Osteocyte (in vitro differentiated cells): Measurements from ENCODE around the gene CTSW. TPM values are rescaled to one million over a fixed set of nuclear protein-coding genes. Genes with fewer than 3 reads are reported as not detected.

Experiments
- DNase-seq: peaks from one replicate; pipeline ENCODE4 v3.0.0; 2021; ENCODE audit warnings: mixed read lengths; ENCODE audit not compliant: unreplicated experiment; ENCODE audit errors: extremely low spot score
- H3K27ac Mint-ChIP-seq: one replicate; pipeline ENCODE4 v1.8.0; 2021; ENCODE audit warnings: mild to moderate bottlenecking, mixed read lengths; ENCODE audit not compliant: unreplicated experiment
- H3K27me3 Mint-ChIP-seq: one replicate; pipeline ENCODE4 v1.8.0; 2021; ENCODE audit warnings: mixed read lengths; ENCODE audit not compliant: unreplicated experiment
- H3K36me3 Mint-ChIP-seq: one replicate; pipeline ENCODE4 v1.8.0; 2021; ENCODE audit warnings: mixed read lengths; ENCODE audit not compliant: unreplicated experiment
- H3K4me1 Mint-ChIP-seq: one replicate; pipeline ENCODE4 v1.8.0; 2021; ENCODE audit warnings: mixed read lengths; ENCODE audit not compliant: unreplicated experiment
- H3K4me3 Mint-ChIP-seq: one replicate; pipeline ENCODE4 v1.8.0; 2021; ENCODE audit warnings: mild to moderate bottlenecking, moderate library complexity, mixed read lengths; ENCODE audit not compliant: unreplicated experiment
- H3K9me3 Mint-ChIP-seq: one replicate; pipeline ENCODE4 v1.8.0; 2021; ENCODE audit warnings: mixed read lengths; ENCODE audit not compliant: unreplicated experiment
- total RNA-seq: library from RNA; stranded (reverse); gene quantifications from 2 replicates; pipeline ENCODE4 v1.2.1, GENCODE V29; 2021
- TF ChIP-seq, protein P1 (sequence below): fragments of 200-600 bp; sonication (generic); IDR thresholded peaks from 2 replicates; pipeline ENCODE4 v1.5.0; 2021; ENCODE audit warnings: antibody characterized with exemption, mild to moderate bottlenecking, moderate library complexity

CTSW gene
- total RNA-seq, 1 donor from 2014 or later = not detected

DNA sequence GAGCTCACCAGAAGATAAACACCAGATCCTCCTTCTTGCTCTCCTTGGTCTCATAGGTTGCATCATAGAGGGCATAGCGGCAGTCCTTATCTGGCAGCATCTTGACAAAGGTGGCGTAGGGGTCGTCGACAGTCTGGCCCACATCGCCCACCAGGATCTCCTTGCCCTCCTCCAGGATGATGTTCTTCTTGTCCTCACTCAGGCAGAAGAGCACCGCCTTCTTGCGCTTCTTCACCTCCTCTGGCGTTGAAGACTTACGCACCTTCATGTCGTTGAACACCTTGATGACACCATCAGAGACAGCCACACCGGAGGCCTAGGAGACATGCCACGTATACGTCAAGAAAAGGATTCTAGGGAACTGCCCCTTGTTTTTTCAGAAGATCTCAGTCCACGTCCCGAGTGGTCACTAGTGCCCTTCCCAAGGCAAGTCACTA lies 23.7 kb upstream of the CTSW start:
- Mint-ChIP-seq H3K4me1 (peaks cover 37% of the 10 kb centered on the region), H3K9me3 (peaks cover 4% of the 10 kb centered on the region), H3K27ac (peak overlapping the region; percentile 82), H3K36me3 (peaks cover 47% of the 10 kb centered on the region), H3K27me3 (no peaks in the 10 kb centered on the region), H3K4me3 (peak overlapping the region; percentile 83)
- no peak for DNase-seq
- TF ChIP-seq, protein P1, sequence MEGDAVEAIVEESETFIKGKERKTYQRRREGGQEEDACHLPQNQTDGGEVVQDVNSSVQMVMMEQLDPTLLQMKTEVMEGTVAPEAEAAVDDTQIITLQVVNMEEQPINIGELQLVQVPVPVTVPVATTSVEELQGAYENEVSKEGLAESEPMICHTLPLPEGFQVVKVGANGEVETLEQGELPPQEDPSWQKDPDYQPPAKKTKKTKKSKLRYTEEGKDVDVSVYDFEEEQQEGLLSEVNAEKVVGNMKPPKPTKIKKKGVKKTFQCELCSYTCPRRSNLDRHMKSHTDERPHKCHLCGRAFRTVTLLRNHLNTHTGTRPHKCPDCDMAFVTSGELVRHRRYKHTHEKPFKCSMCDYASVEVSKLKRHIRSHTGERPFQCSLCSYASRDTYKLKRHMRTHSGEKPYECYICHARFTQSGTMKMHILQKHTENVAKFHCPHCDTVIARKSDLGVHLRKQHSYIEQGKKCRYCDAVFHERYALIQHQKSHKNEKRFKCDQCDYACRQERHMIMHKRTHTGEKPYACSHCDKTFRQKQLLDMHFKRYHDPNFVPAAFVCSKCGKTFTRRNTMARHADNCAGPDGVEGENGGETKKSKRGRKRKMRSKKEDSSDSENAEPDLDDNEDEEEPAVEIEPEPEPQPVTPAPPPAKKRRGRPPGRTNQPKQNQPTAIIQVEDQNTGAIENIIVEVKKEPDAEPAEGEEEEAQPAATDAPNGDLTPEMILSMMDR = no peak

DNA sequence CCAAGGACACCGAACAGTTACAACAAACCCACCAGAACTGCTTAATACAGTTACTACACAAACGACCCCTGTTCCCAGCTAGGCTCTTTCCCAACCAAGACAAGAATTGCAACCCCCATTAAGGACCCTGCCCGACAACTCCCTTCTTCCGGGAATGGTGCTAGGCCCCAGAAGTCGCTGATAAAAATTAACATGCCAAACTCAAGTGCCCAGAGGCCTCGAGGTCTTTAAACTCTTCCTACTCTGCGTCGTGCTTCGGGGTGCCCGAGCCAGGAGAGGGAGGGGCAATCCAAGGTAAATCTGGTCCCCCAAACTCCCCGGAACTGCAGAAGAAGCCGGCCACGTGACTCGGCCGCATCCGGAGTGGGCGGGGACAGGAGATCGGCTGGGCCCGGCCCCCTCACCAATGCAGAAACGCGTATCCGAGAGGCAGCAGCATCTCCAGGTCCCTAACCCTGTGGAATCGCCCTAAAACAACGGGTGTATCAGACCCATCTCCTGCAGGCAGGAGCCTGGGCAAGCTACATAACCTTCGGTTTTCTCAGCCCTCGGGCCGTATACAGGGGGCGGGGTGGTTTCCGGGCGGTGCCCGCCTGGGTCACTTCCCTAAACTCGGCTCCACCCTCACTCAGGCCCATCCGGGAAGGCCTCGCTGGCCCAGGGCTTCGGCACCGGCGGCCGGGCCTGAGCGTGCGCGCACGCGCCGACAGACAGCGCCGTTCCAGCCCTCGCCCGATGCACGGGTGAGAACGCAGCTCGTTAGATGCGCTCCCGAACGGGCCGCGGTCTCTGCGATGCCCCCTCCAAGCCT lies 22.7 kb upstream of the CTSW start:
- Mint-ChIP-seq H3K27me3 (no peaks in the 10 kb centered on the region), H3K27ac (peak overlapping the region; percentile 82), H3K36me3 (peaks cover 39% of the 10 kb centered on the region), H3K9me3 (peaks cover 3% of the 10 kb centered on the region), H3K4me1 (peaks cover 45% of the 10 kb centered on the region), H3K4me3 (peak overlapping the region; percentile 83)
- no peak for DNase-seq
- TF ChIP-seq, protein P1 = no peak

DNA sequence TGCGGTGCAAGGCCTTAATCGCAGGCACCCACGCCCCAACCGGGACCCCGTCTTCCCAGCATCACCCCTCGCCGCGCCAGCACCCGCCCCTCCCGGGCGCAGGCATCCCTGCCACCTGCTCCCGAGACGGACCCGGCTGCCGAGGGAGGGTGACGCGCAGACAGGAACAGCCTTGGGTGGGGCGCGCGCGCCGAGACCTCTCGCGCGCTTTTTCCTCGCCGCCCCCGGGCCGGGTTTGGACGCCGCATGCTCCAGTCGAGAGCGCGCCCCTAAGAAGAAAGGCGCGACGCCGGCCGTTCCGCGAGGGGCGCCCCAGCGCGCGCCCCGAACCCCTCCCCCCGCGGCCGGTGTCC lies 22.2 kb upstream of the CTSW start:
- Mint-ChIP-seq H3K27me3 (no peaks in the 10 kb centered on the region), H3K36me3 (peaks cover 35% of the 10 kb centered on the region), H3K4me3 (peak overlapping the region; percentile 83), H3K27ac (peak overlapping the region; percentile 47), H3K4me1 (peaks cover 50% of the 10 kb centered on the region), H3K9me3 (no peaks in the 10 kb centered on the region)
- no peak for DNase-seq
- TF ChIP-seq, protein P1 = no peak

DNA sequence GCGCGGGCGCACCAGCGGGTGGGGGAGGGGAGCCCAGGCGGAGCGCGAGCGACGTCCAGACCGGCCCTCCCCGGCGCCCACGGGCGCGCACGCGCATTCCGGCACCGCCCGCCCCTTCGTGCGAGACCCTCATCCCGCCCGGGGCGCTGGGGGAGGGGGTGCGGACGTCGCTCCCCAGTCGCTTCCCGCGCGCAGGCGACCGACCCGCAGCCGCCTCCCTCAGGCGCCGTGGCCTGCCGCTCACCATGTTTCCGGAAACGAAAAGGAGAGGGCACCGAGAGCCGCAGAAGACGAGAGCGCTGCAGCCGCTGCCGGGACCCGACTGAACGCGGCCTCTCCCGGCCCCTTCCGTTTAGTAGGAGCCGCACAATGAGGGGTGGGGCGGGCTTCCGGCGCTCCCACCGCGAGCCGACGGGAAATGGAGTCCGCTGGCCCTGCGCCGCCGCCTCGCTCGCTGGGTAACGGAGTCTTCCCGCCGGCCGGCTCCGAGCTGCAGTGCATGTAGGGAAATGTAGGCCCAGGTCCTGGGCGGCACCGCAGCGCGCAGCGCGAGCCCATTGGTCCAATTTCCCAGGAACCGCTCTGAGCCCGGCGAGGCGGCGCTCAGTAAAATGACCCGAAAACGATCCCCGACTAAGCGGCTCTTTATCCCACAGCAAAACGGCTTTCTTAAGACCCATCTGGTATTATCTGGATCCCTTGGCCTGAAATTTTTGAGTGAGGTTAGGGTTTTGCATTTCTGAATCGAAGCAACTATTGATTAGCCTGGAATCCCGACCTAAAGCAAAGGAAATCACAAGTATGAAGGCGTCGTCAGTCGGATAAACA lies 21.6 kb upstream of the CTSW start, which contains the start of gene CFL1:
TSS of gene CFL1 (minus strand) at position 328 of the 828 bp plus-strand sequence. CDS start at position 247, 81 bp downstream.
- Mint-ChIP-seq H3K4me1 (peaks cover 55% of the 10 kb centered on the region), H3K36me3 (peaks cover 40% of the 10 kb centered on the region), H3K27me3 (no peaks in the 10 kb centered on the region), H3K9me3 (no peaks in the 10 kb centered on the region), H3K4me3 (peak within 1 kb of the TSS; percentile 89), H3K27ac (peak within 1 kb of the TSS; percentile 97)
- peak; percentile 99 for DNase-seq
- TF ChIP-seq, protein P1 = no peak

DNA sequence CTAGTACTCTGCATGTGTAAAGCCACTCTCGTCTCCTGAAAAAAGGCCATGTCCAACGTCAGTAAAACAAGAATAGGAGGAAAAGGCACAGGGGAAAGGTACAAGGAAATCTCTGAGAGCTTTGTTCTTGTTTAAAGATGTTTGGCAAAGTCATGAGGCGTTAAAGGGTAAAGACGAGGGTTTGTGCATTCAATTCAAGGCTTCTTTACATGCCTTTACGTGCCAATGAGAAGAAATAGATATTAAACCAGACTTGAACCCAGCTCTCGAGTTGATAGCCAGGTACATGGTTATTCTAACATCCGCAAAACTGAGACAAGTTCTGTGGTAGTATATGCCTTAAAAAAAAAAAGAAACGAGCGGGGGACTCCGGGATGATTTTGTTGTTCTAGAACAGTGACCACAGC lies 21.0 kb upstream of the CTSW start:
- peaks cover 58% of the 10 kb centered on the region for H3K4me1 Mint-ChIP-seq
- no peaks in the 10 kb centered on the region for H3K9me3 Mint-ChIP-seq

More for the DNA sequence above, 21.0 kb upstream of the CTSW start:
- no peak for DNase-seq
- Mint-ChIP-seq H3K27ac (peak overlapping the region; percentile 97), H3K4me3 (peak overlapping the region; percentile 89), H3K27me3 (no peaks in the 10 kb centered on the region), H3K36me3 (peaks cover 38% of the 10 kb centered on the region)
- TF ChIP-seq, protein P1 = no peak
